OCI-LY1 (cell line): ENCODE results near the gene CREB1.

Experiments
- H2AFZ ChIP-seq: fragments of 200-600 bp; sonication (generic), shearing (Covaris generic); 2 replicates; pipeline ENCODE4 v1.6.0; 2014; ENCODE audit warnings: antibody characterized with exemption, mild to moderate bottlenecking, low read length
- H3F3A ChIP-seq: fragments of 200-600 bp; sonication (generic), shearing (Covaris generic); 2 replicates; pipeline ENCODE4 v1.6.0; 2014; ENCODE audit warnings: mild to moderate bottlenecking, antibody characterized with exemption, low read length, moderate library complexity; ENCODE audit not compliant: insufficient read depth
- H3K27ac ChIP-seq: fragments of 200-600 bp; sonication (generic); 2 replicates; pipeline ENCODE4 v1.5.1; 2014; ENCODE audit warnings: low read length, mixed run types, mild to moderate bottlenecking, low read depth; ENCODE audit not compliant: poor library complexity, severe bottlenecking
- H3K27me3 ChIP-seq: fragments of 200-600 bp; sonication (generic); 2 replicates; pipeline ENCODE4 v1.6.0; 2014; ENCODE audit warnings: antibody characterized with exemption, mild to moderate bottlenecking, low read length, moderate library complexity; ENCODE audit not compliant: insufficient read depth
- H3K36me3 ChIP-seq: fragments of 200-600 bp; sonication (generic); 2 replicates; pipeline ENCODE4 v1.6.1; 2014; ENCODE audit warnings: mild to moderate bottlenecking, antibody characterized with exemption, low read length, moderate library complexity, mixed read lengths; ENCODE audit not compliant: insufficient read depth
- H3K4me1 ChIP-seq: fragments of 200-600 bp; sonication (generic); 2 replicates; pipeline ENCODE4 v1.5.1; 2014; ENCODE audit warnings: mild to moderate bottlenecking, low read length, moderate library complexity; ENCODE audit not compliant: insufficient read depth, severe bottlenecking
- H3K4me2 ChIP-seq: fragments of 200-600 bp; sonication (generic), shearing (Covaris generic); 2 replicates; pipeline ENCODE4 v1.6.1; 2014; ENCODE audit warnings: low read length
- H3K4me3 ChIP-seq: fragments of 200-600 bp; sonication (generic); 2 replicates; pipeline ENCODE4 v1.5.1; 2014; ENCODE audit warnings: low read length, low read depth, mild to moderate bottlenecking, mixed read lengths; ENCODE audit not compliant: poor library complexity, severe bottlenecking
- H3K79me2 ChIP-seq: fragments of 200-600 bp; shearing (Covaris generic); 2 replicates; pipeline ENCODE4 v1.6.1; 2016; ENCODE audit warnings: mixed run types, low read length, mixed read lengths; ENCODE audit not compliant: insufficient read depth
- H3K9ac ChIP-seq: fragments of 200-600 bp; sonication (generic), shearing (Covaris generic); 2 replicates; pipeline ENCODE4 v1.6.1; 2014; ENCODE audit warnings: mild to moderate bottlenecking, low read length, mixed read lengths
- H3K9me2 ChIP-seq: fragments of 200-600 bp; sonication (generic), shearing (Covaris generic); 2 replicates; pipeline ENCODE4 v1.6.1; 2014; ENCODE audit warnings: low read depth, mild to moderate bottlenecking, low read length, mixed read lengths
- H3K9me3 ChIP-seq: fragments of 200-600 bp; shearing (Covaris generic); 2 replicates; pipeline ENCODE4 v1.6.1; 2014; ENCODE audit warnings: low read length, mixed read lengths
- H4K20me1 ChIP-seq: fragments of 200-600 bp; sonication (generic), shearing (Covaris generic); 2 replicates; pipeline ENCODE4 v1.6.0; 2016; ENCODE audit warnings: mild to moderate bottlenecking, low read length; ENCODE audit not compliant: insufficient read depth
- EZH2 ChIP-seq: fragments of 200-600 bp; sonication (generic), shearing (Covaris generic); IDR thresholded peaks from 2 replicates; pipeline ENCODE4 v1.8.0; 2017; ENCODE audit warnings: borderline replicate concordance, mixed run types, mild to moderate bottlenecking, antibody characterized with exemption, low read length, moderate library complexity, mixed read lengths
- TF ChIP-seq, protein P1 (sequence below): fragments of 200-600 bp; sonication (generic), shearing (Covaris generic); IDR thresholded peaks from 2 replicates; pipeline ENCODE4 v1.5.1; 2017; ENCODE audit warnings: mild to moderate bottlenecking, antibody characterized with exemption, low read length, moderate library complexity, mixed read lengths

The CREB1 gene

GRCh38 chr2:207571370-207571769 lies 41.6 kb downstream of the CREB1 start:
- TF ChIP-seq, protein P1, sequence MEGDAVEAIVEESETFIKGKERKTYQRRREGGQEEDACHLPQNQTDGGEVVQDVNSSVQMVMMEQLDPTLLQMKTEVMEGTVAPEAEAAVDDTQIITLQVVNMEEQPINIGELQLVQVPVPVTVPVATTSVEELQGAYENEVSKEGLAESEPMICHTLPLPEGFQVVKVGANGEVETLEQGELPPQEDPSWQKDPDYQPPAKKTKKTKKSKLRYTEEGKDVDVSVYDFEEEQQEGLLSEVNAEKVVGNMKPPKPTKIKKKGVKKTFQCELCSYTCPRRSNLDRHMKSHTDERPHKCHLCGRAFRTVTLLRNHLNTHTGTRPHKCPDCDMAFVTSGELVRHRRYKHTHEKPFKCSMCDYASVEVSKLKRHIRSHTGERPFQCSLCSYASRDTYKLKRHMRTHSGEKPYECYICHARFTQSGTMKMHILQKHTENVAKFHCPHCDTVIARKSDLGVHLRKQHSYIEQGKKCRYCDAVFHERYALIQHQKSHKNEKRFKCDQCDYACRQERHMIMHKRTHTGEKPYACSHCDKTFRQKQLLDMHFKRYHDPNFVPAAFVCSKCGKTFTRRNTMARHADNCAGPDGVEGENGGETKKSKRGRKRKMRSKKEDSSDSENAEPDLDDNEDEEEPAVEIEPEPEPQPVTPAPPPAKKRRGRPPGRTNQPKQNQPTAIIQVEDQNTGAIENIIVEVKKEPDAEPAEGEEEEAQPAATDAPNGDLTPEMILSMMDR = no peak
- no peak for TF ChIP-seq EZH2
- H3K36me3 ChIP-seq = peaks cover 83% of the 10 kb centered on the region
- H3K27ac ChIP-seq = no peak overlapping the region
- no peaks in the 10 kb centered on the region for H3F3A ChIP-seq
- H4K20me1 ChIP-seq = no peaks in the 10 kb centered on the region
- H2AFZ ChIP-seq = no peak overlapping the region
- H3K9me2 ChIP-seq = no peaks in the 10 kb centered on the region
- H3K4me2 ChIP-seq = no peak overlapping the region
- H3K27me3 ChIP-seq = no peaks in the 10 kb centered on the region
- H3K9me3 ChIP-seq = no peaks in the 10 kb centered on the region
- H3K9ac ChIP-seq = no peak overlapping the region
- no peaks in the 10 kb centered on the region for H3K4me1 ChIP-seq
- no peaks in the 10 kb centered on the region for H3K79me2 ChIP-seq
- H3K4me3 ChIP-seq = no peak overlapping the region

DNA sequence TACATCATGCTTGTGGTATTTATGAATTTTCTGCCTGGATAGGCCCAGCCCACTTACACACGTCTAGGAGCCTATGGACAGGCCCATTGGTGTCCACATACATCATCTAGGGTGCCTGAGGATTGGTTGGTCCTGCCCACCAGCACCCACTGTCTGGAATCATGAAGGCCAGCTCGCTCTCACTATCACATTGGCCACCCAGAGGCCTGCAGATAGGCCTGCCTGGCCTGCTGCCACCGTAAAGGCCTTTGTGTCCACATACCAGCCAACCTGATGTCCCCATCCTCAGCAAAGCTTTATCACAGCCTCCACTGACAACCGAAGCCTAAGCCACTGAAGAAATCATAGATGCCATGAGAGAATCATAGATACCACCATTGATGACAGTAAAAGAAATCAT lies 55.2 kb downstream of the CREB1 start:
- Histone ChIP-seq H3K27ac (no peak overlapping the region), H3K27me3 (no peaks in the 10 kb centered on the region), H3K9me2 (no peaks in the 10 kb centered on the region), H3K9ac (no peak overlapping the region), H3K4me3 (no peak overlapping the region), H3K79me2 (no peaks in the 10 kb centered on the region), H4K20me1 (no peaks in the 10 kb centered on the region), H3K4me2 (no peak overlapping the region), H3K4me1 (no peaks in the 10 kb centered on the region), H3K9me3 (0 out of 2 replicates have a peak, but pooled peaks cover 4% of the 10 kb centered on the region), H3K36me3 (peaks cover 89% of the 10 kb centered on the region), H3F3A (no peaks in the 10 kb centered on the region), H2AFZ (no peak overlapping the region)
- TF ChIP-seq, protein P1 = no peak
- no peak for TF ChIP-seq EZH2

DNA sequence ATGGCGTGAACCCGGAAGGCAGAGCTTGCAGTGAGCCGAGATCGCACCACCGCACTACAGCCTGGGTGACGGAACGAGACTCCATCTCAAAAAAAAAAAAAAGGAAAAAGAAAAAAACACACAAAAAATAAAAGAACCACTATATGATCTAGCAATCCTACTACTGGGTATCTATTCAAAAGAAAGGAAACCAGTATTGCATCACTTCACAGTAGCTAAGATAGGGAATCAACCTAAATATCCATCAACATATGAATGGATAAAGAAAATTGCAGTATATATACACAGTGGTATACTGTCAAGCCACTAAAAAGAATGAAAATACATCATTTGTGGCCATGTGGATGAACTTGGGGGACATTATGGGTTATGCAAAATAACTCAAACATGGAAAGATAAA lies 57.5 kb downstream of the CREB1 start:
- H4K20me1 ChIP-seq = no peaks in the 10 kb centered on the region
- no peaks in the 10 kb centered on the region for H3K79me2 ChIP-seq
- H3K27ac ChIP-seq = no peak overlapping the region
- no peak overlapping the region for H3K9ac ChIP-seq
- H3K4me3 ChIP-seq = no peak overlapping the region
- H3K36me3 ChIP-seq = peaks cover 91% of the 10 kb centered on the region
- no peaks in the 10 kb centered on the region for H3K9me2 ChIP-seq
- no peak overlapping the region for H2AFZ ChIP-seq
- no peak overlapping the region for H3K4me2 ChIP-seq
- H3K27me3 ChIP-seq = no peaks in the 10 kb centered on the region
- H3K9me3 ChIP-seq = peaks cover 11% of the 10 kb centered on the region; the same call in 1 of the 2 replicates
- H3F3A ChIP-seq = no peaks in the 10 kb centered on the region
- no peaks in the 10 kb centered on the region for H3K4me1 ChIP-seq
- TF ChIP-seq, protein P1 = no peak
- no peak for TF ChIP-seq EZH2
